COLO668 (cell line): ENCODE results near the gene SPOPL.
"Not testable (repeated sequence)": the region's sequence is repeated elsewhere in the genome, so short reads cannot be mapped to it uniquely, and the experiment has no call there.

Experiments used
- DNase-seq: peaks from one replicate; lab custom pipeline; 2025; ENCODE audit not compliant: unreplicated experiment; lab: John Stamatoyannopoulos, UW

SPOPL gene

DNA sequence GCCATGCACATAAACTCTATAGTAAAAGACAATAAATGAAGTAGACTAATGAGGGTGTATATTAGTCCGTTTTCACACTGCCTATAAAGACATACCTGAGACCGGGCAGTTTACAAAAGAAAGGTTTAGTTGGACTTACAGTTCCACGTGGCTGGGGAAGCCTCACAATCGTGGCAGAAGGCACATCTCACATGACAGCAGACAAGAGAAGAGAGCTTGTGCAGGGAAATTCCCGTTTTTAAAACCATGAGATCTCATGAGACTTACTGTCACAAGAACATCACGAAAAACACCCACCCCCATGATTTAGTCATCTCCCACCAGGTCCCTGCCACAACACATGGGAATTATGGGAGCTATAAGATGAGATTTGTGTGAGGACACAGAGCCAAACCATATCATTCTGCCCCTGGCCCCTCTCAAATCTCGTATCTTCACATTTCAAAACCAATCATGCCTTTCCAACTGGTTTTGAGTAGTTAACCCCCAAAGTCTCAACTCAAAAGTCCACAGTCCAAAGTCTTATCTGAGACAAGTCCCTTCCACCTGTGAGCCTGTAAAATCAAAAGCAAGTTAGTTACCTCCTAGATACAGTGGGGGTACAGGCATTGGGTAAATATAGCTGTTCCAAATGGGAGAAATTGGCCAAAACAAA, 21.6 kb downstream of the SPOPL start:
- not testable (repeated sequence) for DNase-seq

- DNase-seq, result not testable (repeated sequence)
These were observed 22.1 kb downstream of the SPOPL start for GRCh38 chr2:138523673-138524042.

GRCh38 chr2:138524353-138524752, 22.8 kb downstream of the SPOPL start:
- DNase-seq, result not testable (repeated sequence)

DNA sequence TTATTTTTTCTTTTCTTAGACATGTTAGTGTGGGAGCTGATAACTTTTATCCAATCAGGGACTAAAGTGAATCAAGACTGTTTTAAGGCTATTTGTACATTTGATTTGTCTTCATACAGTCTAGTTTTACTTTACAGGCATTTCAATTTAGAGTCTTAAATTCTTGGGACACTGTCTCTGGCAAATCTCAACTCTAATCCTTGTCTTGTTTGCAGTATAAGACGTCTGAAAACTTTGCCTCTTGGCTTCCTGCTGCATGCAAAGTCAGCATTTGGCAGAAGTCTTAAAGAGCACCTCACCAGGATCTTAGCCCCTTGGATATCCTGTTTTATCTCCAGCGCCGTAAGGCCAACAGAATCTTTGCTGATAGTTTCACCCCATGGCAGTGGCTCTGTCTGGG, 30.3 kb downstream of the SPOPL start:
- DNase-seq, result no peak

GRCh38 chr2:138534791-138535190, 33.2 kb downstream of the SPOPL start:
- DNase-seq, result no peak

- DNase-seq, result no peak
These were observed 34.7 kb downstream of the SPOPL start for GRCh38 chr2:138536302-138536701.

GRCh38 chr2:138536740-138537139, 35.2 kb downstream of the SPOPL start:
- DNase-seq, result no peak

- DNase-seq, result no peak
These were observed 35.8 kb downstream of the SPOPL start for GRCh38 chr2:138537170-138537915.

- peak; percentile 39 for DNase-seq
These were observed 42.6 kb downstream of the SPOPL start for GRCh38 chr2:138544206-138544605.

DNA sequence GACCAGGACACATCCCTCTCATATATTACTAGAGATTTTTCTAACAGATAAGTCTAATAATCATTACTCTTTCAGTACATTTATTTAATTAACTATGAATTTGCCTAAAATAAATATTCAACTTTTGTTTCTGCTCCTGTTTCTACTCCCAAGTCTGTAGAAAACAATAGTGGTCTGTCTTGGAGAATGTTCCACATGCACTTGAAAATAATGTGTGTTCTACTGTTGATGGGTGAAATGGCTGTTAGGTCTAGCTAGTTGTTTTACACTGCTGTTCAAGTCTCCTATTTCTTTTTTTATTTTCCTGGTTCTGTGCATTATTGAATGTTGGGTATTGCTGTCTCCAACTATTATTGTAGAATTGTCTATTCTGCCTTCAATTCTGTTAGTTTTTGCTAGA, 47.2 kb downstream of the SPOPL start:
- no peak for DNase-seq

GRCh38 chr2:138550172-138550571, 48.6 kb downstream of the SPOPL start:
- no peak for DNase-seq

- no peak for DNase-seq
These were observed 49.2 kb downstream of the SPOPL start for GRCh38 chr2:138550670-138551287.

GRCh38 chr2:138554123-138554522, 52.6 kb downstream of the SPOPL start:
- DNase-seq, result no peak

- DNase-seq, result no peak
These were observed 58.1 kb downstream of the SPOPL start for GRCh38 chr2:138559641-138560040.

DNA sequence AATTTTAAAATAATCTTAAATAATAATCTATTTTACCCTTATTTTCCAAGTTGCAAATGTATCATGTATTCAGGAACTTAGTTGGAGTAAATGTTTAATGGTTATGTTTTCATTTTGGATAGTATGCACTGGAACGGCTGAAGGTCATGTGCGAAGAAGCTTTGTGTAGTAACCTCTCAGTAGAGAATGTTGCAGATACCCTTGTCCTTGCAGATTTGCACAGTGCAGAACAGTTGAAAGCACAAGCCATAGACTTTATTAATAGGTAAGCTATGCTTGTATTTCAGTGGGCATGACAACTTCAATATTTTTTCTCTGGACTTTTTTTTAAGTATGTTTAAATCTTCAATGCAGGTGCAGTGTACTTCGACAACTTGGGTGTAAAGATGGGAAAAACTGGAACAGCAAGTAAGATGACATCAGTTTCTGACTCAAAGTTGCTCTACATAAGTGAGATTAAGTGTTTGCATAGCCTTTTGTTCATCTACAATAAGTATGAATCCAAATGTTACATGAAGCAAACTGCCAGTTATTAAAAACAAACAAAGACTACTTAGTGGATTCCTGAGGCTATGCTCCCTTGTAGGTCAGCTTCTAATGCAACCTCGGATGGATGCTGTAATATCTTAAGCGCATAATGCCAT, 63.1 kb downstream of the SPOPL start:
- no peak for DNase-seq

DNA sequence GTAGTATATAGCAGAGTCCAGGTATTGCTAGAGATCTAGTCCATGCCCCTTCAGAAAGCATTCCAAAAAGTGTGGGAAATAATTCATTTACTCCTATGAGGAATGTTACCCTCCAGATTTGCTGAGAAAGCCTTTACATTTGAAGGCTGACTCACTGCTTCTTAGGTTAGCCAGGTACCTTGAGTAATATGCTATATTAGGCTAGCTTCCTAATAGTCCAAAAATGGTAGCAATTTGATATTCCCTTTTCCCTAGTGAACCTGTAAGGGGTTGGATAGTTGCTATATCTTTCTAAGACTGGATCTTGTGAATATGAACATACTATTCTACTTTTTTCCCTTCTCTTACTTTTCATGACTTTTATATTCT, 63.6 kb downstream of the SPOPL start:
- DNase-seq, result no peak

GRCh38 chr2:138572318-138572717, 70.7 kb downstream of the SPOPL start:
- no peak for DNase-seq

DNA sequence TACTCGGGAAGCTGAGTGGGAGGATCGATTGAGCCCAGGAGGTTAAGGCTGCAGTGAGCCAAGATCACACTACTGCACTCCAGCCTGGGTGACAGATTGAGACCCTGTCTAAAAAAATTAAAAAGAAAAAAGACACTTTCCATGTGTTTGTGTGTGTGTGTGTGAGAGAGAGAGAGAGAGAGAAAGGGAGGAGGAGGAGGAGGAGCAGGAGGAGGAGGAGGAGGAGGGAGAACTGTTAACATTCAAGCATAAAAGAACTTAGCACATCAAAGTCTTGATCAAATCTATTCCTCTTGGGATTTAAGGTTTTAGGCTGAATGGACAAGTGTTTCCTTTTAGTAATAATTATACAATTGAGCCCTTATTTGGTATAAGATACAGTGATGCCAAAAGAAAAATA, 75.5 kb downstream of the SPOPL start:
- DNase-seq, result no peak

- DNase-seq, result no peak
These were observed 78.0 kb downstream of the SPOPL start for GRCh38 chr2:138579556-138579955.

GRCh38 chr2:138581909-138582308, 80.3 kb downstream of the SPOPL start:
- no peak for DNase-seq

DNA sequence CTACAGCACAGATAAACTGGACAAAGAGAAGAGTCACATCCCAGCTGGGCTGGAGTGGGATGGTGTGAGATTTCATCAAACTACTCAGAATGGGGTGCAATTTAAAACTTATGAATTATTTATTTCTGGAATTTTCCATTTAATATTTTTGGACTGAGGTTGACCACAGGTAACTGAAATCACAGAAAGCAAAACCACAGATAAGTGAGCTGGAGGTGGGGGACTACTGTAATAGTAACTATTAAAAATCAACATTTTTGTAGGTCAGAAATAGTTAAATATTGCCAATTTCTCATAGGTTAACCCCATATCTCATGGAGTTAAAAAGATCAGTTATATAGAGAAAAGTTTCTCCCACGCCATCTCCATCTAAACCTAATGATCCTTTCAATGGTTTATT, 88.1 kb downstream of the SPOPL start:
- no peak for DNase-seq

GRCh38 chr2:138596403-138596802, 94.8 kb downstream of the SPOPL start:
- DNase-seq, result no peak
